Measurements from ENCODE around the gene MIB1. TPM values are rescaled to one million over a fixed set of nuclear protein-coding genes. Genes with fewer than 3 reads are reported as not detected.

MIB1 gene
- total RNA-seq, 4 donors from 2014 or later, result 25.8 to 33.9 (median 28.4) TPM

- no peak overlapping the region for H3K4me3 ChIP-seq
- no peak overlapping the region for H3K27ac ChIP-seq
- no peaks in the 10 kb centered on the region for H3K36me3 ChIP-seq
- no peak for TF ChIP-seq CTCF (IDR thresholded peaks at IDR 0.05)
- no peak for TF ChIP-seq POLR2A (IDR thresholded peaks at IDR 0.05)
- no peak for TF ChIP-seq EP300 (IDR thresholded peaks at IDR 0.05)
- 53 to 56% methylated on average over 2 of the region's 2 CpGs for WGBS, 2 donors
- no peaks in the 10 kb centered on the region for H3K27me3 ChIP-seq
- H3K4me1 ChIP-seq, result peaks cover 0 to 32% (median 4%) of the 10 kb centered on the region in 4 donors
- H3K9me3 ChIP-seq, result no peaks in the 10 kb centered on the region
- DNase-seq (ENCODE audit: low spot score in 2 of 2), result no peak
Observed at GRCh38 chr18:21759836-21760235, 19.2 kb downstream of the MIB1 start.

- no peaks in the 10 kb centered on the region for H3K9me3 ChIP-seq
- no peak overlapping the region for H3K27ac ChIP-seq
- DNase-seq (ENCODE audit: low spot score in 2 of 2), result no peak
- H3K27me3 ChIP-seq, result no peaks in the 10 kb centered on the region
- peaks cover 0 to 32% (median 4%) of the 10 kb centered on the region in 4 donors for H3K4me1 ChIP-seq
- TF ChIP-seq POLR2A (IDR thresholded peaks at IDR 0.05) (no peak), EP300 (IDR thresholded peaks at IDR 0.05) (no peak), CTCF (IDR thresholded peaks at IDR 0.05) (no peak)
- no peaks in the 10 kb centered on the region for H3K36me3 ChIP-seq
- H3K4me3 ChIP-seq, result no peak overlapping the region
Observed at GRCh38 chr18:21760321-21760720, 19.7 kb downstream of the MIB1 start.

- TF ChIP-seq EP300 (IDR thresholded peaks at IDR 0.05) (no peak), CTCF (IDR thresholded peaks at IDR 0.05) (no peak)
- Histone ChIP-seq H3K27me3 (no peaks in the 10 kb centered on the region), H3K9me3 (no peaks in the 10 kb centered on the region), H3K36me3 (peaks cover 0 to 9% (median 0%) of the 10 kb centered on the region in 3 donors), H3K4me3 (no peak overlapping the region), H3K4me1 (peaks cover 0 to 32% (median 4%) of the 10 kb centered on the region in 4 donors), H3K27ac (no peak overlapping the region)
- DNase-seq (ENCODE audit: low spot score in 2 of 2), result no peak
- WGBS, 2 donors, result 79 to 83% methylated on average over 6 of the region's 6 CpGs
Observed at GRCh38 chr18:21761471-21762115, 21.0 kb downstream of the MIB1 start.

- Histone ChIP-seq H3K9me3 (no peaks in the 10 kb centered on the region), H3K36me3 (peaks cover 0 to 16% (median 0%) of the 10 kb centered on the region in 3 donors), H3K4me3 (no peak overlapping the region), H3K4me1 (peaks cover 0 to 32% (median 4%) of the 10 kb centered on the region in 4 donors), H3K27ac (no peak overlapping the region), H3K27me3 (no peaks in the 10 kb centered on the region)
- no peak for TF ChIP-seq CTCF (IDR thresholded peaks at IDR 0.05)
- no peak for TF ChIP-seq EP300 (IDR thresholded peaks at IDR 0.05)
- TF ChIP-seq POLR2A (IDR thresholded peaks at IDR 0.05), result no peak
- DNase-seq (ENCODE audit: low spot score in 2 of 2), result no peak
Observed at GRCh38 chr18:21762181-21762772, 21.7 kb downstream of the MIB1 start.

- Histone ChIP-seq H3K27ac (no peak overlapping the region), H3K4me3 (no peak overlapping the region), H3K9me3 (no peaks in the 10 kb centered on the region), H3K36me3 (peaks cover 0 to 34% (median 0%) of the 10 kb centered on the region in 3 donors), H3K27me3 (no peaks in the 10 kb centered on the region), H3K4me1 (peaks cover 0 to 32% (median 4%) of the 10 kb centered on the region in 4 donors)
- no peak for DNase-seq (ENCODE audit: low spot score in 2 of 2)
- WGBS, 2 donors, result 80 to 82% methylated on average over 3 of the region's 3 CpGs
- TF ChIP-seq POLR2A (IDR thresholded peaks at IDR 0.05) (no peak), CTCF (IDR thresholded peaks at IDR 0.05) (no peak), EP300 (IDR thresholded peaks at IDR 0.05) (no peak)
Observed at GRCh38 chr18:21763846-21764646, 23.5 kb downstream of the MIB1 start.
